Activated CD8-positive, alpha-beta memory T cell treated with anti-CD3 and anti-CD28 coated beads, Interleukin-2, amount 10 ng/mL, durations not matched to agents 7 days and 5 days (primary cell): ENCODE measurements around the gene CTU1. TPM values are rescaled to one million over a fixed set of nuclear protein-coding genes. Genes with fewer than 3 reads are reported as not detected.

Source experiments
- ATAC-seq: fragments of 150-1000 bp; cut with Tn5 transposase; one replicate; pipeline ENCODE4 v1.10.0; 2021; ENCODE audit warnings: moderate library complexity
- CTCF ChIA-PET: fragments of 350-600 bp; sonication (Branson Sonifier 250); formaldehyde crosslinking; loops from one replicate; lab custom pipeline; 2021; ENCODE audit warnings: antibody characterized with exemption; lab: Charles Lee
- DNase-seq: peaks from one replicate; pipeline ENCODE4 v3.0.0-alpha.2; 2020
- H3K27ac Mint-ChIP-seq: one replicate; pipeline ENCODE4 v1.8.0; 2021; ENCODE audit warnings: mild to moderate bottlenecking, mixed read lengths
- H3K27me3 Mint-ChIP-seq: one replicate; pipeline ENCODE4 v1.8.0; 2021; ENCODE audit warnings: mixed read lengths
- H3K36me3 Mint-ChIP-seq: one replicate; pipeline ENCODE4 v1.8.0; 2021; ENCODE audit warnings: mild to moderate bottlenecking, mixed read lengths
- H3K4me1 Mint-ChIP-seq: one replicate; pipeline ENCODE4 v1.8.0; 2021; ENCODE audit warnings: mixed read lengths
- H3K4me3 Mint-ChIP-seq: one replicate; pipeline ENCODE4 v1.8.0; 2021; ENCODE audit warnings: mild to moderate bottlenecking, moderate library complexity, mixed read lengths
- H3K9me3 Mint-ChIP-seq: one replicate; pipeline ENCODE4 v1.8.0; 2022; ENCODE audit warnings: low read depth, mixed read lengths
- total RNA-seq, 2 experiments: library from RNA; stranded (reverse); gene quantifications; one replicate each; pipeline ENCODE4 v1.2.3, GENCODE V29; 2021

Gene CTU1
- total RNA-seq, 2 experiments from 2014 or later = 9.5 to 10.9 TPM

DNA sequence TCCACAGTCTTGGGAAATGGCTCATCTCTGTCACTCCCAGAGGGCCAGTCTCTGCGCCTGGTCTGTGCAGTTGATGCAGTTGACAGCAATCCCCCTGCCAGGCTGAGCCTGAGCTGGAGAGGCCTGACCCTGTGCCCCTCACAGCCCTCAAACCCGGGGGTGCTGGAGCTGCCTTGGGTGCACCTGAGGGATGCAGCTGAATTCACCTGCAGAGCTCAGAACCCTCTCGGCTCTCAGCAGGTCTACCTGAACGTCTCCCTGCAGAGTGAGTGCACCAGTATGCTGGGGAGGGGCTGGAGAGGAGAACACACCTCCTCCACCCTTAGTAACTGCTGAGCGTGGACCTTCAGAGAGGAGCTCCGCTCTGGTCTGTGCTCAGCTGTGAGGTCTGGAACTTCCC, 18.8 kb upstream of the CTU1 start:
- Mint-ChIP-seq H3K27ac (no peak overlapping the region), H3K27me3 (peaks cover 34% of the 10 kb centered on the region), H3K36me3 (no peaks in the 10 kb centered on the region), H3K9me3 (no peaks in the 10 kb centered on the region), H3K4me1 (peaks cover 66% of the 10 kb centered on the region), H3K4me3 (no peak overlapping the region)
- CTCF ChIA-PET = interaction anchor here (0.7 kb wide), 1 partner anchor 32 kb away, joined by 3 read pairs; no protein-coding TSS in a partner anchor
- DNase-seq (no peak), ATAC-seq (no peak)

- H3K4me1 Mint-ChIP-seq = peaks cover 61% of the 10 kb centered on the region
- H3K4me3 Mint-ChIP-seq = no peak overlapping the region
- no peak for ATAC-seq
- peaks cover 26% of the 10 kb centered on the region for H3K27me3 Mint-ChIP-seq
- CTCF ChIA-PET = no interaction called here
- no peaks in the 10 kb centered on the region for H3K36me3 Mint-ChIP-seq
- H3K9me3 Mint-ChIP-seq = no peaks in the 10 kb centered on the region
- H3K27ac Mint-ChIP-seq = no peak overlapping the region
- DNase-seq = no peak
These were observed 17.3 kb upstream of the CTU1 start for GRCh38 chr19:51125421-51126075.

- peak within 1 kb of the TSS; percentile 17 for H3K4me3 Mint-ChIP-seq
- H3K4me1 Mint-ChIP-seq = peaks cover 57% of the 10 kb centered on the region
- CTCF ChIA-PET = interaction anchor here (1.1 kb wide), 1 partner anchor 135 kb away, joined by 3 read pairs; no protein-coding TSS in a partner anchor
- ATAC-seq (no peak), DNase-seq (no peak)
- H3K9me3 Mint-ChIP-seq = no peaks in the 10 kb centered on the region
- no peaks in the 10 kb centered on the region for H3K36me3 Mint-ChIP-seq
- H3K27ac Mint-ChIP-seq = peak within 1 kb of the TSS; percentile 80
- peaks cover 25% of the 10 kb centered on the region for H3K27me3 Mint-ChIP-seq
These were observed 16.5 kb upstream of the CTU1 start, which contains the start of gene SIGLEC9 for GRCh38 chr19:51124729-51125128. Gene SIGLEC9, plus strand, starts transcription at chr19:51124906. Its CDS starts 69 bp downstream, at chr19:51124975.

DNA sequence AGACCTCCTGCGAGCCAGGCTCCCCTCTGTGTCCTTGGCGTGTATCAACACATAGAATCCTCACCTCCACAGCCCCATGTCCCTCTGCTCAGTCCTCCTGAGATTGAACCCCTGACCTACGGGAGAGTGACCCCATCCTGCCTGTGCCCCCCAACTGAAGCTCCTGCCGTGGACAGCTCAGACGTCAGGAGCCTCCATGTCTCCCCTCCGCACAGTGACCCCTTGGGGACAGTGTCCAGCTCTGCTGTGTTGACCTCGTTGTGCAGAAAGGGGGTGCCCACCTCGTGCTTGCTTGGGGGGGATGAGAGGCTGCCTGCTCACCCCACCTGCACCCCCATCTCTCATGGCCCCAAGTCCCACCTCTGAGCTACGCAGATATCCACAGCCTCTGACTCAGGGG, 16.0 kb upstream of the CTU1 start:
- Mint-ChIP-seq H3K27ac (peak overlapping the region; percentile 80), H3K36me3 (no peaks in the 10 kb centered on the region), H3K4me3 (peak overlapping the region; percentile 17), H3K27me3 (peaks cover 29% of the 10 kb centered on the region), H3K9me3 (no peaks in the 10 kb centered on the region), H3K4me1 (peaks cover 54% of the 10 kb centered on the region)
- DNase-seq (no peak), ATAC-seq (no peak)
- CTCF ChIA-PET = interaction anchor here (1.1 kb wide), 1 partner anchor 135 kb away, joined by 3 read pairs; no protein-coding TSS in a partner anchor

DNA sequence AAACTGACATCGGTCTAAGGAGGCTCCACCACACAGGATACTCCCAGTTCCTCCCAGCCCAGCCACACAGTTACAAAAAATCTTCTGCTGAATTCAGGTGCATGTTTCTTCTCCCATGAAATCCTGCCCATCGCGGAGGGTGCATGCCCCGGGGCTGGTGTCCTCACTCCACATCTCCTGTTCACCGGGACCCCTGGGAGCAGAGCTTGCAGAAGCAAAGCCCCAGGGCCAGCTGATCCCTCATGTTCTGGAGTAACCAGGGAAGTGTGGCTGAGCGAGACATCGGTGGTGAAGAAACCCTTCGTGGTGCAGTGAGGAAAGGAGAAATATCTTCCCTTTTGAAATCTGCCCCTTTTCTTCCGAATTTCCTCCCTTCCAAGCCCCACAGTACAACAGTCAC, 15.6 kb upstream of the CTU1 start:
- Mint-ChIP-seq H3K4me1 (peaks cover 51% of the 10 kb centered on the region), H3K36me3 (no peaks in the 10 kb centered on the region), H3K4me3 (peak overlapping the region; percentile 17), H3K9me3 (no peaks in the 10 kb centered on the region), H3K27ac (peak overlapping the region; percentile 80), H3K27me3 (peaks cover 33% of the 10 kb centered on the region)
- CTCF ChIA-PET = interaction anchor here (1.1 kb wide), 1 partner anchor 136 kb away, joined by 3 read pairs; no protein-coding TSS in a partner anchor
- ATAC-seq (peak; percentile 8), DNase-seq (no peak)

- peak; percentile 87 for ATAC-seq
- Mint-ChIP-seq H3K27ac (peak overlapping the region; percentile 80), H3K4me1 (peaks cover 47% of the 10 kb centered on the region), H3K4me3 (peak overlapping the region; percentile 22), H3K27me3 (peaks cover 32% of the 10 kb centered on the region), H3K36me3 (no peaks in the 10 kb centered on the region), H3K9me3 (no peaks in the 10 kb centered on the region)
- DNase-seq = peak; percentile 86
- CTCF ChIA-PET = no interaction called here
These were observed 15.2 kb upstream of the CTU1 start for GRCh38 chr19:51123381-51123800.

GRCh38 chr19:51122112-51122981, 14.1 kb upstream of the CTU1 start:
- peaks cover 41% of the 10 kb centered on the region for H3K4me1 Mint-ChIP-seq
- H3K36me3 Mint-ChIP-seq = no peaks in the 10 kb centered on the region
- H3K4me3 Mint-ChIP-seq = no peak overlapping the region

GRCh38 chr19:51121257-51121656, 13.0 kb upstream of the CTU1 start:
- DNase-seq (no peak), ATAC-seq (no peak)
- H3K36me3 Mint-ChIP-seq = no peaks in the 10 kb centered on the region
- H3K4me1 Mint-ChIP-seq = peaks cover 45% of the 10 kb centered on the region
- H3K9me3 Mint-ChIP-seq = no peaks in the 10 kb centered on the region
- no peak overlapping the region for H3K4me3 Mint-ChIP-seq
- CTCF ChIA-PET = no interaction called here
- H3K27ac Mint-ChIP-seq = no peak overlapping the region
- H3K27me3 Mint-ChIP-seq = peaks cover 41% of the 10 kb centered on the region

More at GRCh38 chr19:51122112-51122981, 14.1 kb upstream of the CTU1 start:
- ATAC-seq = no peak
- Mint-ChIP-seq H3K9me3 (no peaks in the 10 kb centered on the region), H3K27me3 (peaks cover 41% of the 10 kb centered on the region), H3K27ac (peak overlapping the region; percentile 80)
- CTCF ChIA-PET = interaction anchor here (0.7 to 1.2 kb wide), 3 partner anchors 12 to 102 kb away, joined by 3 to 6 read pairs (median 3); no protein-coding TSS in a partner anchor
- no peak for DNase-seq

DNA sequence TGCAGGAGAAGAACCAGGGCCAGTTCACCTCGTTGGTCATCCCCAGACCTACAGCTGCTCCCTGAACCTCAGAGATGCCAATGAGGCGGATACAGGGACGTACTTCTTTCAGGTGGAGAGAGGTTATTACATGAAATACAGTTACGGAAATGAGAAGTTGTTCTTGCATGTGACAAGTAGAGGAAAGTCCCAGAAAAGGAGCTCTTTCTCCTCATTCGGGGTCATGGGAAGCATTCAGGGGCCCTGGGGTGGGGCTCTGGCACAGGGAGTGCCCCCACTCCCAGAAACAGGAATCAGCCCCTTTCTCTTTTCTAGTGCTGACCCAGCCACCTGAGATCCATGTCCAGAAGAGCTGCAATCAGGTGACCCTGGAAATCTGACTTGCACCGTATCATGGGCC, 12.0 kb upstream of the CTU1 start:
- Mint-ChIP-seq H3K36me3 (no peaks in the 10 kb centered on the region), H3K4me3 (no peak overlapping the region)

GRCh38 chr19:51119611-51120010, 11.4 kb upstream of the CTU1 start:
- H3K4me3 Mint-ChIP-seq = no peak overlapping the region

More for the DNA sequence above, 12.0 kb upstream of the CTU1 start:
- no peaks in the 10 kb centered on the region for H3K9me3 Mint-ChIP-seq
- DNase-seq (no peak), ATAC-seq (no peak)
- peaks cover 54% of the 10 kb centered on the region for H3K4me1 Mint-ChIP-seq
- H3K27me3 Mint-ChIP-seq = peaks cover 51% of the 10 kb centered on the region
- H3K27ac Mint-ChIP-seq = no peak overlapping the region
- CTCF ChIA-PET = interaction anchor here (0.7 to 1.1 kb wide), 2 partner anchors 10 to 15 kb away, joined by 3 read pairs; no protein-coding TSS in a partner anchor

DNA sequence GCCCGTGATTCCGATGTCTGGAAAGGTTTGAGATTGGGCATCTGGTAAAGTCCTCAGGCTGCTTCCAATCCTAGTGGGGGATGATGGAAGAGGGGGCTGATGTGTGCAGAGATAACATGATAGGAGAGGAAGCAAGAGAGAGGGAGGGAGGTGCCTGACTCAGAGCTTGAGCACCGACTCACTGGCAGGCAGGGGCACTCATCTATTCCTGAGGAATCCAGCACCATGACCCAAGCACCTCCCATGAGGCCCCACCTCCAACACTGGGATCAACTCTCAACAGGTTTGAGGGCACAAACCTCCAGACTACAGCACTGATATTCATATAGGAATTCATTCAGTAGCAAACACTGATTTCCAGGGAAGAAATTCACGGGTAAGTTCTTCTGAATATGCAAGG, 10.9 kb upstream of the CTU1 start:
- H3K4me3 Mint-ChIP-seq = no peak overlapping the region
- no peaks in the 10 kb centered on the region for H3K9me3 Mint-ChIP-seq
- no peak overlapping the region for H3K27ac Mint-ChIP-seq
- peaks cover 52% of the 10 kb centered on the region for H3K27me3 Mint-ChIP-seq
- CTCF ChIA-PET = no interaction called here
- no peak for ATAC-seq
- no peaks in the 10 kb centered on the region for H3K36me3 Mint-ChIP-seq
- peaks cover 54% of the 10 kb centered on the region for H3K4me1 Mint-ChIP-seq
- no peak for DNase-seq

More at GRCh38 chr19:51119611-51120010, 11.4 kb upstream of the CTU1 start:
- H3K27ac Mint-ChIP-seq = no peak overlapping the region
- DNase-seq = no peak
- peaks cover 53% of the 10 kb centered on the region for H3K4me1 Mint-ChIP-seq
- no peak for ATAC-seq
- no peaks in the 10 kb centered on the region for H3K36me3 Mint-ChIP-seq
- CTCF ChIA-PET = interaction anchor here (0.7 to 1.1 kb wide), 2 partner anchors 10 to 16 kb away, joined by 3 read pairs; no protein-coding TSS in a partner anchor
- H3K27me3 Mint-ChIP-seq = peaks cover 52% of the 10 kb centered on the region
- H3K9me3 Mint-ChIP-seq = no peaks in the 10 kb centered on the region

DNA sequence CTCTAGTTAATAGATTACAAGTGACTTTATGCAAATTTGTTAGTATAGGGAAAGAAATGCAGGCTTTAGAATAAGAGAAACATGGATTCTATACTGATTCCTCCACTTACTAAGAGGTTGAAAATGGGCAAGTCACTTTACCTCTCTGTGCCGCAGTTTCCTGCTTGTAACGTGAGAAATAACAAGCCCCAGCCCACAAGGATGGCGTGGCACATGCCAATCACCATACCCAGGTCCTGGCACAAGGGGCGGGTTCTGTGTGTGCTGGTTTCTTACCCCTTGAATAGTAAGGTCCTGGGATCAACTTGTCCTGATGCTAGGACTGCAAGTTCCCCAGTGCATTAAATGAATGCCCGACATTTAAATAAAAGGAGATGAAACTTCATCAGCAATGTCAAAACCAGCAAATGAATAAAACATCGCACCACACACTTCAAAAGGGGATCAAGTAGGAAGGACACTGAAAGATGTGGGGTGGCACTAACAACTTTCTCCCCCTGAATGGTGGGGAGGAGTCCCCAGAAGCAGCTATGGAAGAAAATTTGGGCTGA, 8.6 kb upstream of the CTU1 start:
- no peak overlapping the region for H3K4me3 Mint-ChIP-seq
- H3K27ac Mint-ChIP-seq = no peak overlapping the region
- peak; percentile 57 for DNase-seq
- peaks cover 34% of the 10 kb centered on the region for H3K4me1 Mint-ChIP-seq
- no peaks in the 10 kb centered on the region for H3K36me3 Mint-ChIP-seq
- H3K9me3 Mint-ChIP-seq = no peaks in the 10 kb centered on the region
- ATAC-seq = no peak
- CTCF ChIA-PET = no interaction called here
- H3K27me3 Mint-ChIP-seq = peaks cover 54% of the 10 kb centered on the region
